Parathyroid adenoma (tissue), 2 donors: ENCODE measurements around the gene DESI2.

Experiments
- H2AFZ ChIP-seq: fragments of 300-600 bp; sonication (generic); one replicate; pipeline ENCODE4 v1.7.0; 2017; ENCODE audit warnings: antibody characterized with exemption, mild to moderate bottlenecking
- H3K27ac ChIP-seq: fragments of 300-600 bp; sonication (generic); one replicate; pipeline ENCODE4 v1.7.0; 2017
- H3K27me3 ChIP-seq: fragments of 300-600 bp; sonication (generic); one replicate; pipeline ENCODE4 v1.7.0; 2017; ENCODE audit warnings: low read length; ENCODE audit not compliant: control insufficient read depth, insufficient read depth
- H3K36me3 ChIP-seq: fragments of 300-600 bp; sonication (generic); one replicate; pipeline ENCODE4 v1.7.0; 2017; ENCODE audit warnings: low read length; ENCODE audit not compliant: control insufficient read depth, insufficient read depth
- H3K4me1 ChIP-seq: fragments of 300-600 bp; sonication (generic); one replicate; pipeline ENCODE4 v1.7.0; 2017; ENCODE audit warnings: control low read depth
- H3K4me2 ChIP-seq: fragments of 300-600 bp; sonication (generic); one replicate; pipeline ENCODE4 v1.7.0; 2017; ENCODE audit warnings: low read length
- H3K4me3 ChIP-seq: fragments of 300-600 bp; sonication (generic); one replicate; pipeline ENCODE4 v1.7.0; 2017; ENCODE audit warnings: low read depth, low read length
- H3K79me2 ChIP-seq: fragments of 300-600 bp; sonication (generic); one replicate; pipeline ENCODE4 v1.7.0; 2017; ENCODE audit warnings: control low read depth
- H3K9ac ChIP-seq: fragments of 300-600 bp; sonication (generic); one replicate; pipeline ENCODE4 v1.7.0; 2017; ENCODE audit warnings: mild to moderate bottlenecking
- H3K9me3 ChIP-seq: fragments of 300-600 bp; sonication (generic); one replicate; pipeline ENCODE4 v1.7.0; 2017; ENCODE audit warnings: low read length; ENCODE audit not compliant: control insufficient read depth
- TF ChIP-seq, protein P1 (sequence below): fragments of 300-600 bp; sonication (generic); IDR thresholded peaks from one replicate; pipeline ENCODE4 v1.7.0; 2017; ENCODE audit warnings: antibody characterized with exemption, mild to moderate bottlenecking
- donor health status: primary hyperparathyroidism.

DESI2 gene

DNA sequence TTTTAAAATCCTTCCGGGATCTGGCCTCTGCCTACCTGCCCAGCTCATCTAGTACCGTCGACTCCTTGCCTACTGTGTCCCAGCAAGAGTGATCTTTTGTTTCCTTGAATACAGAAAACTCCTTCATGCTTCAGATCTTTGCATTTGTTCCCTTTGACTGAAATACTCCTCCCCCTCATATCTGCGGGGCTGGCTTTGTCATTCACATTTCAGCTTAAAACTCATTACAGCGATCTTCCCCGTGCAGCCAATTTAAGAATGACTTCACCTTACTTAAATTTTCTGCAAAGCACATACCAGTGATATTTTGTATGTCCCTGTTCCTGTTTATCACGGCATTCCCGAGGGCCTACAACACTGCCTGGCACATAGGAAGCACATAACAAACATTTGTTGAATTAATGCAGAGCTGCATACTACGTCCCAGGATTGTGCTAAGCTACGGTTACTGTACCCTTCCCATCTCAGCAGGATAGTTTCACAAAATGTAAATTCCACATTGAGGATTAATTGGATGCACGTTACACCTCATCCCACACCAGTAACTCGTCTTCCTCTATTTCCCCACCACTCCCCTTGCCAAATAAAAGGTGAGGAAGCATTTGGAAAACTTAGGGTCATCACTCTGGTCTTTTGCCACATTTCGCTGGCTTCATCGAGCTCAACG is 837 bp upstream of the DESI2 start:
- TF ChIP-seq, protein P1, sequence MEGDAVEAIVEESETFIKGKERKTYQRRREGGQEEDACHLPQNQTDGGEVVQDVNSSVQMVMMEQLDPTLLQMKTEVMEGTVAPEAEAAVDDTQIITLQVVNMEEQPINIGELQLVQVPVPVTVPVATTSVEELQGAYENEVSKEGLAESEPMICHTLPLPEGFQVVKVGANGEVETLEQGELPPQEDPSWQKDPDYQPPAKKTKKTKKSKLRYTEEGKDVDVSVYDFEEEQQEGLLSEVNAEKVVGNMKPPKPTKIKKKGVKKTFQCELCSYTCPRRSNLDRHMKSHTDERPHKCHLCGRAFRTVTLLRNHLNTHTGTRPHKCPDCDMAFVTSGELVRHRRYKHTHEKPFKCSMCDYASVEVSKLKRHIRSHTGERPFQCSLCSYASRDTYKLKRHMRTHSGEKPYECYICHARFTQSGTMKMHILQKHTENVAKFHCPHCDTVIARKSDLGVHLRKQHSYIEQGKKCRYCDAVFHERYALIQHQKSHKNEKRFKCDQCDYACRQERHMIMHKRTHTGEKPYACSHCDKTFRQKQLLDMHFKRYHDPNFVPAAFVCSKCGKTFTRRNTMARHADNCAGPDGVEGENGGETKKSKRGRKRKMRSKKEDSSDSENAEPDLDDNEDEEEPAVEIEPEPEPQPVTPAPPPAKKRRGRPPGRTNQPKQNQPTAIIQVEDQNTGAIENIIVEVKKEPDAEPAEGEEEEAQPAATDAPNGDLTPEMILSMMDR: no peak
- H3K27ac ChIP-seq: peak overlapping the region; percentile 63
- no peaks in the 10 kb centered on the region for H3K27me3 ChIP-seq

DNA sequence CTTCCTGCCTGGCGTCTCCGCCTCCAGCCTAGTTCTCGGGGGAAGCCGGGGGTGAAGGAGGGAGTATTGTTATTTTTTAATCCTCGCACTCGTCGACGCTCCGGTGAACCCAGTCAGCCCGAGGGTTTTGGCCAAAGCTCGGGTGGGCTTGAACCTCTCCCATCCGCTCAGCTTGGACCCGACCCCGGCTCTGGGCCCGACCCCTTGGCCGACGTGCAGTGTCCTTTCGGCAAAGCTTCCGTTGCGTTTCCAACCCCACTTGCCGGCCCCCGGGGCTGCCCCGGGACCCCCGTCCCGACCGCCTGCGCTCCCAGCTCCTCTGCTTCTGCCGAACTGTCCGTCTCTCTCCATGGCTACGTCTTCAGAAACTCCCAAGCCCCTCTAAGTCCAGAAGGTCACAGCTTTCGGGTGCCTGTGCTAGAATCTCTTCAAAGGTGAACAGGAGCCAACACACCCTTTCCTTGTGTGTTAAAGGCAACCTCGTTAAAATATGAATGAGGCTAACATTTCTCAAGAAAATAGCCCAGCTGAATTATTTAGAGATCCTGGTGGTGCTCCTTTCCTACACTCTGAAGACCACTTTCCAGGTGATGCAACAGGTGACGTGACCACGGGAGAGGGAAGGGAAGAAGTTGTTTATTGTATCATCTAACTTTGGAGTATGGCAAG is 647 bp downstream of the DESI2 start:
- TF ChIP-seq, protein P1: no peak

More for the DNA sequence above, 837 bp upstream of the DESI2 start:
- Histone ChIP-seq H3K4me1 (no peaks in the 10 kb centered on the region), H3K4me3 (peak overlapping the region; percentile 82), H3K4me2 (peak overlapping the region; percentile 85), H3K9me3 (no peaks in the 10 kb centered on the region), H3K36me3 (no peaks in the 10 kb centered on the region), H2AFZ (peak overlapping the region; percentile 97), H3K79me2 (peaks cover 9% of the 10 kb centered on the region), H3K9ac (no peak overlapping the region)

DNA sequence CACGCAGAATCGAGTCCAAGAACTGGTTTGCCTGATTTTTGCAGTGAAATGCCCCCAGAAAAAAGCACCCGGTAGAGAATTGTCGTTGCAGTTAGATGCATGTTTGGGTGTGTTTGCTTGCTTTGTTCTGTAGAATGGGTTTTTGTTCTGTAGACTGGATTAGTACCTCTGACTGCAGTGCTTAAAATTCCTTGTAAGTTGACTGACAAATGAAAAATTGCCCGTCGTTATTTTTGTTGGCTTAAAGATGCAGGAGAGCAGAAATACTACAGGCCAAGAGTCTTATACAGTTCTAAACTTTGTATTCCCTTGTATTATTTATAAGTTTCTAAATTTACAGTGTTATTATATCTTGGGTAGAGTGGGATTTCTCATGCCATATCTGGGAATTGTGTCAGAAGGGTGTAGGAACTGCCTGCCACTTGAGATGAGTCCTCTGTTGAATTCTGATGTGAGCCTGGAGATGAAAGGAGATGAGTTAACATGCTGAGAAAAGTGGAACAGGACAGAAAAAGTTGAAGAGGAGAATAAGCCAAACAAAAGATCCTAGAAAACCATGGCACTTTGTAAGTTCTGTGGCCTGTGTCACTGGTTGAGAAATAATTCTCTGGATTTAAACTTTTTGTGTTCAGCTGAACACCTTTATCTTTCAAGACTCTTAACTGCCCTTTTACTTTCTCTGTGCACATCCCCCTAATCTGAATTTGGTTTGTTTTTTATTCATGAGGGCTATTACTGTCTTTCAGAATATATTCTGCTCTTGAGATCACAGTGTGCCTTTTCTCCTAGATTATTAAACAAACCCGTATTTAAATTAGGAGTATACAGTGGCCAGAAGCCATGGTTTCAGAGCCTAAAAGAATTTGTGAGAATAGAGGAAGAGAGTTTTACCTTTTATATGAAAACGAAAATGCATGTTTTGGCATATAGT is 1.4 kb downstream of the DESI2 start:
- no peak overlapping the region for H3K9ac ChIP-seq
- H3K4me2 ChIP-seq: peak overlapping the region; percentile 88
- H3K79me2 ChIP-seq: peaks cover 14% of the 10 kb centered on the region
- TF ChIP-seq, protein P1: no peak
- H3K36me3 ChIP-seq: no peaks in the 10 kb centered on the region
- no peaks in the 10 kb centered on the region for H3K4me1 ChIP-seq
- no peaks in the 10 kb centered on the region for H3K9me3 ChIP-seq
- H3K27me3 ChIP-seq: no peaks in the 10 kb centered on the region
- H2AFZ ChIP-seq: no peak overlapping the region
- H3K4me3 ChIP-seq: peak overlapping the region; percentile 82
- no peak overlapping the region for H3K27ac ChIP-seq

More for the DNA sequence above, 647 bp downstream of the DESI2 start:
- Histone ChIP-seq H3K79me2 (peaks cover 12% of the 10 kb centered on the region), H3K27me3 (no peaks in the 10 kb centered on the region), H3K4me3 (peak overlapping the region; percentile 82), H3K4me1 (no peaks in the 10 kb centered on the region), H3K9ac (peak overlapping the region; percentile 42), H3K27ac (peak overlapping the region; percentile 67), H2AFZ (peak overlapping the region; percentile 72), H3K36me3 (no peaks in the 10 kb centered on the region), H3K4me2 (peak overlapping the region; percentile 88), H3K9me3 (no peaks in the 10 kb centered on the region)

DNA sequence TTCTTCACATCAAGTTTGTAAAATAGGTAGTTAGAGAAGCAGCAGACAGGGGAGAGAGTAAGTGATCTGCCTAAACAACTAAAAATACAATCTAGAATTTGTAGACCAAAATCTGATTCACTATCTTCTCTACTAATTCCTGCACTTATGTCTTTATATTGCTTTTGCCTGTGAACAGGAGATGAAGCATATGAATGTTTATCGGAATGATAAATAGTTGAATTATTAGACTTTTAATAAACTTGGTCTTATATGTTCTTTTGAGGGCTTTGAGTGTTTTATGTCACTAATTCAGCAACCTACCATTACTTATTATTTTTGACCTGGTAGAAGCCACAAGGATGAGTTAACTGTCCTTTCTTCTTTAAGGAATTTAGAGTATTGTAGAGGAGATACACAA is 2.3 kb downstream of the DESI2 start:
- no peaks in the 10 kb centered on the region for H3K4me1 ChIP-seq
- no peak overlapping the region for H3K4me3 ChIP-seq
- H3K36me3 ChIP-seq: no peaks in the 10 kb centered on the region

More for the DNA sequence above, 2.3 kb downstream of the DESI2 start:
- no peak overlapping the region for H3K9ac ChIP-seq
- H3K27me3 ChIP-seq: no peaks in the 10 kb centered on the region
- peaks cover 19% of the 10 kb centered on the region for H3K79me2 ChIP-seq
- H3K27ac ChIP-seq: no peak overlapping the region
- H3K4me2 ChIP-seq: no peak overlapping the region
- H2AFZ ChIP-seq: no peak overlapping the region
- no peaks in the 10 kb centered on the region for H3K9me3 ChIP-seq
- TF ChIP-seq, protein P1: no peak
